Measurements from ENCODE around the gene ZNF708. TPM values are rescaled to one million over a fixed set of nuclear protein-coding genes. Genes with fewer than 3 reads are reported as not detected.
"Not testable (repeated sequence)": the region's sequence is repeated elsewhere in the genome, so short reads cannot be mapped to it uniquely, and the experiment has no call there.

ZNF708 gene
- total and polyA plus RNA-seq, 2 donors from 2014 or later, result 2.1 to 16.5 TPM

DNA sequence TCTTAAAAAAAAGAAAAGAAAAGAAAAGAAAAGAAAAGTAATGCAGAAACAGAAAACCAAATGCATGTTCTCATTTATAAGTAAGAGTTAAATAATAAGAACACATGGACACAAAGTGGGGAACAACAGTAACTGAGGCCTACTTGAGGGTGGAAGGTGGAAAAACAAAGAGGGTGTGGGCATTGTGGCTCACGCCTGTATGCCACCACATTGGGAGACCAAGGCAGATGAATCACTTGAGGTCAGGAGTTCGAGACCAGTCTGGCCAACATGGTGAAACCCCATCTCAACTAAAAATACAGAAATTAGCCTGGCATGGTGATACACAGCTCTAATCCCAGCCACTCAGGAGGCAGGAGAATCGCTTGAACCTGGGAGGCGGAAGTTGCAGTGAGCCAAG is 8.1 kb downstream of the ZNF708 start:
- intact Hi-C loops (cut with DNase I), result no loop called here
- H3K27ac ChIP-seq (ENCODE audit: low read depth in 2 of 2, low read length in 2 of 2), result no peak overlapping the region
- FAIRE-seq (no peak), DNase-seq (no peak)
- H3K27me3 ChIP-seq (ENCODE audit: control insufficient read depth, insufficient read depth, low read length), result no peaks in the 10 kb centered on the region
- peaks cover 0 to 3% (median 0%) of the 10 kb centered on the region in 3 donors for H3K36me3 ChIP-seq (ENCODE audit: control insufficient read depth in 2 of 3, insufficient read depth in 3 of 3, low read length in 3 of 3)
- peaks cover 0 to 2% (median 0%) of the 10 kb centered on the region in 3 donors for H3K4me1 ChIP-seq (ENCODE audit: control insufficient read depth in 2 of 3, insufficient read depth in 2 of 3, low read depth in 1 of 3, low read length in 3 of 3)
- H3K4me3 ChIP-seq (ENCODE audit: low read length in 3 of 3), result no peak overlapping the region
- no peak for TF ChIP-seq CTCF (IDR thresholded peaks at IDR 0.05; ENCODE audit: borderline replicate concordance, extremely low read depth, insufficient read depth)
- H3K9ac ChIP-seq (ENCODE audit: low read length in 3 of 3), result no peak overlapping the region
- H3K9me3 ChIP-seq (ENCODE audit: control insufficient read depth in 2 of 3, insufficient read depth in 1 of 3, low read length in 3 of 3), result no peaks in the 10 kb centered on the region

- no peaks in the 10 kb centered on the region for H3K27me3 ChIP-seq (ENCODE audit: control insufficient read depth, insufficient read depth, low read length)
- no peak overlapping the region for H3K9ac ChIP-seq (ENCODE audit: low read length in 3 of 3)
- H3K4me1 ChIP-seq (ENCODE audit: control insufficient read depth in 2 of 3, insufficient read depth in 2 of 3, low read depth in 1 of 3, low read length in 3 of 3), result peaks cover 0 to 2% (median 0%) of the 10 kb centered on the region in 3 donors
- no peak for FAIRE-seq
- no peak overlapping the region for H3K27ac ChIP-seq (ENCODE audit: low read depth in 2 of 2, low read length in 2 of 2)
- intact Hi-C loops (cut with DNase I), result no loop called here
- no peak overlapping the region for H3K4me3 ChIP-seq (ENCODE audit: low read length in 3 of 3)
- H3K9me3 ChIP-seq (ENCODE audit: control insufficient read depth in 2 of 3, insufficient read depth in 1 of 3, low read length in 3 of 3), result no peaks in the 10 kb centered on the region
- TF ChIP-seq CTCF (IDR thresholded peaks at IDR 0.05; ENCODE audit: borderline replicate concordance, extremely low read depth, insufficient read depth), result no peak
- DNase-seq, result no peak
- no peaks in the 10 kb centered on the region for H3K36me3 ChIP-seq (ENCODE audit: control insufficient read depth in 2 of 3, insufficient read depth in 3 of 3, low read length in 3 of 3)
Measured at GRCh38 chr19:21317821-21318220, 11.4 kb downstream of the ZNF708 start.

DNA sequence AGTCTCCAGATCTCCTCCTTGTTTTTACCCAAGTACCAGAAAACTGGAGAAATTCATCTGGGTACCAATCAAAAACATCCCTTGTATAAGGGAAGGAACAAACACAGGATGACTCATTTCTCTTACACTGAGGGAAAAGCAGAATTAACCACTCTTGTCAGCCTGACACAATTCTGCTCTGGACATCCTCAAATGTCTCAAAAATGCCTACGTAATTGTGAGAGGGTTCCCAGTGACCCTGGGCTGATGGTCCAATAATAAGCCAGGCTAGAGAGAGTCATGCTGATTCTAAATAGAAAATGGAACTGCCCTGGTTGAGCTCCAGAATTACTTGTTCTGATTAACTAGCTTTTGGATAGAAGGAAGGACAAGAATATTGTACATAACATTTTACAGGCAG is 14.5 kb downstream of the ZNF708 start:
- Histone ChIP-seq H3K36me3 (ENCODE audit: control insufficient read depth in 2 of 3, insufficient read depth in 3 of 3, low read length in 3 of 3) (no peaks in the 10 kb centered on the region), H3K9me3 (ENCODE audit: control insufficient read depth in 2 of 3, insufficient read depth in 1 of 3, low read length in 3 of 3) (no peaks in the 10 kb centered on the region), H3K4me3 (ENCODE audit: low read length in 3 of 3) (no peak overlapping the region), H3K27ac (ENCODE audit: low read depth in 2 of 2, low read length in 2 of 2) (no peak overlapping the region), H3K4me1 (ENCODE audit: control insufficient read depth in 2 of 3, insufficient read depth in 2 of 3, low read depth in 1 of 3, low read length in 3 of 3) (peaks cover 0 to 2% (median 0%) of the 10 kb centered on the region in 3 donors), H3K9ac (ENCODE audit: low read length in 3 of 3) (no peak overlapping the region), H3K27me3 (ENCODE audit: control insufficient read depth, insufficient read depth, low read length) (no peaks in the 10 kb centered on the region)
- intact Hi-C loops (cut with DNase I), result no loop called here
- no peak for DNase-seq
- no peak for FAIRE-seq
- TF ChIP-seq CTCF (IDR thresholded peaks at IDR 0.05; ENCODE audit: borderline replicate concordance, extremely low read depth, insufficient read depth), result no peak

- H3K9ac ChIP-seq (ENCODE audit: low read length in 3 of 3); intact Hi-C loops (cut with DNase I); DNase-seq; H3K27ac ChIP-seq (ENCODE audit: low read depth in 2 of 2, low read length in 2 of 2); FAIRE-seq; H3K36me3 ChIP-seq (ENCODE audit: control insufficient read depth in 2 of 3, insufficient read depth in 3 of 3, low read length in 3 of 3); H3K27me3 ChIP-seq (ENCODE audit: control insufficient read depth, insufficient read depth, low read length); H3K4me1 ChIP-seq (ENCODE audit: control insufficient read depth in 2 of 3, insufficient read depth in 2 of 3, low read depth in 1 of 3, low read length in 3 of 3); H3K4me3 ChIP-seq (ENCODE audit: low read length in 3 of 3); H3K9me3 ChIP-seq (ENCODE audit: control insufficient read depth in 2 of 3, insufficient read depth in 1 of 3, low read length in 3 of 3): not testable (repeated sequence)
Measured at GRCh38 chr19:21312807-21313206, 16.4 kb downstream of the ZNF708 start.

Measured in kidney (tissue), 14 donors.